Caco-2 (cell line): ENCODE results near the gene CDCA7L. TPM values are rescaled to one million over a fixed set of nuclear protein-coding genes. Genes with fewer than 3 reads are reported as not detected.
"Not testable (repeated sequence)": the region's sequence is repeated elsewhere in the genome, so short reads cannot be mapped to it uniquely, and the experiment has no call there.

Experiments used
- BruUV-seq: library from RNA; stranded (reverse); fragments of 400-500 nt; replicated peaks from 2 replicates; lab custom pipeline; 2021; lab: Mats Ljungman, UMichigan
- CTCF ChIA-PET: fragments of 300-600 bp; sonication (Branson Sonifier 250); formaldehyde crosslinking; loops from one replicate; lab custom pipeline; 2022; ENCODE audit warnings: antibody characterized with exemption; lab: Charles Lee
- POLR2A ChIA-PET: fragments of 300-600 bp; sonication (Branson Sonifier 250); formaldehyde crosslinking; loops from one replicate; lab custom pipeline; 2022; ENCODE audit warnings: antibody characterized with exemption; lab: Charles Lee
- DNase-seq, 2 experiments: peaks; one replicate each; pipeline versions ENCODE4 v3.0.0 to v3.0.0-alpha.2; 2020 to 2022
- H3K27me3 ChIP-seq: replicated peaks from 2 replicates; pipeline ENCODE4 v1.6.0; 2011; ENCODE audit warnings: low read length; ENCODE audit not compliant: control insufficient read depth, insufficient read depth
- H3K36me3 ChIP-seq: 2 replicates; pipeline ENCODE4 v1.5.1; 2011; ENCODE audit warnings: low read length; ENCODE audit not compliant: control insufficient read depth, insufficient read depth
- H3K4me1 ChIP-seq: fragments of 250-450 bp; sonication (Bioruptor Pico); 2 replicates; pipeline ENCODE4 v1.5.1; 2020; ENCODE audit warnings: mild to moderate bottlenecking
- H3K4me3 ChIP-seq: 2 replicates; pipeline ENCODE4 v1.5.1; 2011; ENCODE audit warnings: low read depth, mild to moderate bottlenecking, control low read depth, low read length
- H3K9me3 ChIP-seq: fragments of 250-450 bp; sonication (Bioruptor Pico); 2 replicates; pipeline ENCODE4 v1.5.1; 2020; ENCODE audit warnings: mild to moderate bottlenecking, moderate library complexity
- H3K27ac Mint-ChIP-seq: one replicate; pipeline ENCODE4 v1.8.0; 2022; ENCODE audit warnings: mixed read lengths; ENCODE audit not compliant: unreplicated experiment
- H3K27me3 Mint-ChIP-seq: one replicate; pipeline ENCODE4 v1.8.0; 2022; ENCODE audit warnings: mixed read lengths; ENCODE audit not compliant: insufficient read depth, unreplicated experiment
- H3K36me3 Mint-ChIP-seq: one replicate; pipeline ENCODE4 v1.8.0; 2022; ENCODE audit warnings: mild to moderate bottlenecking, mixed read lengths; ENCODE audit not compliant: insufficient read depth, unreplicated experiment
- H3K4me1 Mint-ChIP-seq: one replicate; pipeline ENCODE4 v1.8.0; 2022; ENCODE audit warnings: low read depth, mixed read lengths; ENCODE audit not compliant: unreplicated experiment
- H3K4me3 Mint-ChIP-seq: one replicate; pipeline ENCODE4 v1.8.0; 2022; ENCODE audit warnings: mild to moderate bottlenecking, moderate library complexity, mixed read lengths; ENCODE audit not compliant: unreplicated experiment
- H3K9me3 Mint-ChIP-seq: one replicate; pipeline ENCODE4 v1.8.0; 2022; ENCODE audit warnings: mixed read lengths; ENCODE audit not compliant: unreplicated experiment
- intact Hi-C: fragments of 100-400 bp; cut with micrococcal nuclease; formaldehyde crosslinking; loops from one replicate; pipeline ENCODE4 v1.10.0; 2022; ENCODE audit not compliant: unreplicated experiment
- total RNA-seq: library from RNA; stranded (reverse); gene quantifications from 2 replicates; pipeline ENCODE4 v1.2.3, GENCODE V29; 2022
- TF ChIP-seq, protein P1 (sequence below), 2 experiments: fragments of 200-600 bp in 1 of 2; IDR thresholded peaks; 1 replicate in 1 of 2; 2 replicates in 1 of 2; pipeline versions ENCODE4 v1.5.1 to v1.8.0; 2011 to 2022; ENCODE audit warnings: antibody characterized with exemption in 1 of 2, control low read depth in 1 of 2, inconsistent platforms in 1 of 2, low read depth in 1 of 2, low read length in 1 of 2, mild to moderate bottlenecking in 1 of 2, moderate library complexity in 1 of 2; ENCODE audit not compliant: insufficient read depth in 1 of 2, severe bottlenecking in 1 of 2, unreplicated experiment in 1 of 2

The CDCA7L gene
- total RNA-seq, 1 experiment from 2014 or later, result 19.1 TPM

DNA sequence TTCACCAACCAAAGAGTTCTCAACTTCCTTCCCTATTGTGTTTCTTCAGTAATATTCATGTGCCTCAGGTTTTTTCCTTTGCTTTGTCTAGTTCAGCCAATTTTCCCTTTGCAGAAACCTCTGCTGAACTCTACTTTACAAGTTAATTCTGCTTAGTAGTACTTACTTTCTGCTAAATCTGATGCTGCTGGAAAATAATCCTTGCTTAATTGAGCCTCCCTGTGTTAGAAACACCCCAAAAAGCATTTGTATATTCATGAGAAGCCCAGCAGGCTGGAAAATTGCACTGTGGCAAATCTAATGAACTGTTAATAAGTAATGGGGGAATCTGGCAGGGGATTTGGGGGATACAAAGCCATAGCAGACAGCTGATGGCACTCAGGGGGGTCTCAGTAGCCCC, 78.5 kb downstream of the CDCA7L start:
- no peak overlapping the region for H3K27ac Mint-ChIP-seq
- BruUV-seq, result no TSS peak

DNA sequence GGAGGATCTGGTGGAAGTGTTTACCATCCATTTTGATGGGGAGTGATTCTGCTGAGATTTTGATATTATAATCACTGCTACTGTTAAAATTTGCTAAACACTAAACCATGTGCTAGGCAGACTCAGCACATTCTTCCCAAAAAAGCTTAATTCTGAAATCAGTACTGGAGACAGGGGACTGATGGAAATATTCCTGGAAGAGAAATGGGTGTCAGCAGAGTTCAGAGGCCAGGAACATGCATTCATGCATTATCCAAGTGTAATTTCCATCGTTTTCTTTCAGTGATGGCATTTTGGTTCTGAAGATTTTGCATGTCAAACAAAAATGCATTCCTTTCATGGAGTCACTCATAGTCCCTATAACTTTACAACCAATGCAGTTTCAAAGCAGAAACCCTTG, 79.0 kb downstream of the CDCA7L start:
- Histone ChIP-seq H3K9me3 (no peaks in the 10 kb centered on the region), H3K4me3 (no peak overlapping the region), H3K27me3 (no peaks in the 10 kb centered on the region), H3K4me1 (no peaks in the 10 kb centered on the region), H3K36me3 (no peaks in the 10 kb centered on the region)
- Mint-ChIP-seq H3K9me3 (no peaks in the 10 kb centered on the region), H3K4me1 (no peaks in the 10 kb centered on the region), H3K36me3 (no peaks in the 10 kb centered on the region), H3K27me3 (peaks cover 3% of the 10 kb centered on the region), H3K4me3 (no peak overlapping the region), H3K27ac (no peak overlapping the region)
- no TSS peak for BruUV-seq
- ChIA-PET CTCF (no interaction called here), POLR2A (no interaction called here)
- TF ChIP-seq, protein P1, sequence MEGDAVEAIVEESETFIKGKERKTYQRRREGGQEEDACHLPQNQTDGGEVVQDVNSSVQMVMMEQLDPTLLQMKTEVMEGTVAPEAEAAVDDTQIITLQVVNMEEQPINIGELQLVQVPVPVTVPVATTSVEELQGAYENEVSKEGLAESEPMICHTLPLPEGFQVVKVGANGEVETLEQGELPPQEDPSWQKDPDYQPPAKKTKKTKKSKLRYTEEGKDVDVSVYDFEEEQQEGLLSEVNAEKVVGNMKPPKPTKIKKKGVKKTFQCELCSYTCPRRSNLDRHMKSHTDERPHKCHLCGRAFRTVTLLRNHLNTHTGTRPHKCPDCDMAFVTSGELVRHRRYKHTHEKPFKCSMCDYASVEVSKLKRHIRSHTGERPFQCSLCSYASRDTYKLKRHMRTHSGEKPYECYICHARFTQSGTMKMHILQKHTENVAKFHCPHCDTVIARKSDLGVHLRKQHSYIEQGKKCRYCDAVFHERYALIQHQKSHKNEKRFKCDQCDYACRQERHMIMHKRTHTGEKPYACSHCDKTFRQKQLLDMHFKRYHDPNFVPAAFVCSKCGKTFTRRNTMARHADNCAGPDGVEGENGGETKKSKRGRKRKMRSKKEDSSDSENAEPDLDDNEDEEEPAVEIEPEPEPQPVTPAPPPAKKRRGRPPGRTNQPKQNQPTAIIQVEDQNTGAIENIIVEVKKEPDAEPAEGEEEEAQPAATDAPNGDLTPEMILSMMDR (IDR thresholded peaks at IDR 0.05; ENCODE audit: insufficient read depth in 1 of 2, low read depth in 1 of 2, low read length in 1 of 2, severe bottlenecking in 1 of 2, unreplicated experiment in 1 of 2), result no peak
- no peak for DNase-seq
- intact Hi-C loops, result no loop called here

More for the DNA sequence above, 78.5 kb downstream of the CDCA7L start:
- no peak overlapping the region for H3K4me3 Mint-ChIP-seq
- CTCF ChIA-PET, result no interaction called here
- Histone ChIP-seq H3K36me3 (no peaks in the 10 kb centered on the region), H3K27me3 (no peaks in the 10 kb centered on the region), H3K4me1 (no peaks in the 10 kb centered on the region), H3K4me3 (no peak overlapping the region), H3K9me3 (no peaks in the 10 kb centered on the region)
- H3K27me3 Mint-ChIP-seq, result peaks cover 3% of the 10 kb centered on the region
- intact Hi-C loops, result no loop called here
- DNase-seq, result no peak
- H3K36me3 Mint-ChIP-seq, result no peaks in the 10 kb centered on the region
- TF ChIP-seq, protein P1 (IDR thresholded peaks at IDR 0.05; ENCODE audit: insufficient read depth in 1 of 2, low read depth in 1 of 2, low read length in 1 of 2, severe bottlenecking in 1 of 2, unreplicated experiment in 1 of 2), result no peak
- no peaks in the 10 kb centered on the region for H3K4me1 Mint-ChIP-seq
- POLR2A ChIA-PET, result no interaction called here
- H3K9me3 Mint-ChIP-seq, result no peaks in the 10 kb centered on the region

DNA sequence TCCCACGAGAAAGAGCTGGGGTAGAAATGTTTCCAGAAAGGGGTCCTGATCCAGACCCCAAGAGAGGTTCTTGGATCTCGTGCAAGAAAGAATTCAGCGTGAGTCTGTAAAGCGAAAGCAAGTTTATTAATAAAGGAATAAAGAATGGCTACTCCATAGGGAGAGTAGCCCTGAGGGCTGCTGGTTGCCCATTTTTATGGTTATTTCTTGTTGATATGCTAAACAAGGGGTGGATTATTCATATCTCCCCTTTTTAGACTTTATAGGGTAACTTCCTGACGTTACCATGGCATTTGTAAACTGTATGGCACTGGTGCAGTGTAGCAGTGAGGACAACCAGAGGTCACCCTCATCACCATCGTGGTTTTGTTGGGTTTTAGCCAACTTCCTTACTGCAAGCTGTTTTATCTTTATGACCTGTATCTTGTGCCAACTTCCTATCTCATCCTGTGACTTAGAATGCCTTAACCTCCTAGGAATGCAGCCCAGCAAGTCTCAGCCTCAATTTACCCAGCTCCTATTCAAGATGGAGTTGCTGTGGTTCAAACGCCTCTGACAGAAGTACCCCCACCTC, 80.0 kb downstream of the CDCA7L start:
- BruUV-seq, intact Hi-C loops, H3K9me3 Mint-ChIP-seq, H3K4me3 ChIP-seq, H3K27ac Mint-ChIP-seq, H3K4me3 Mint-ChIP-seq, H3K36me3 Mint-ChIP-seq, H3K27me3 Mint-ChIP-seq, H3K4me1 ChIP-seq, DNase-seq, H3K27me3 ChIP-seq, H3K9me3 ChIP-seq, CTCF ChIA-PET, H3K4me1 Mint-ChIP-seq, H3K36me3 ChIP-seq, POLR2A ChIA-PET: not testable (repeated sequence)
